Tibial nerve (tissue), 3 donors: ENCODE data around the gene PEX26.

Experiments
- POLR2A ChIP-seq, 2 donors: fragments of 450-650 bp; IDR thresholded peaks; one replicate each; pipeline ENCODE4 v1.6.1; 2017; ENCODE audit warnings: antibody characterized with exemption in 2 of 2, mild to moderate bottlenecking in 2 of 2, moderate library complexity in 2 of 2
- TF ChIP-seq, protein P1 (sequence below), 5 experiments: fragments of 200-600 bp in 3 of 5; fragments of 450-650 bp in 2 of 5; sonication (generic) in 3 of 5; IDR thresholded peaks; one replicate each; pipeline ENCODE4 v1.5.1; 2016 to 2019; ENCODE audit warnings: antibody characterized with exemption in 5 of 5, mild to moderate bottlenecking in 3 of 5, moderate library complexity in 2 of 5

DNA sequence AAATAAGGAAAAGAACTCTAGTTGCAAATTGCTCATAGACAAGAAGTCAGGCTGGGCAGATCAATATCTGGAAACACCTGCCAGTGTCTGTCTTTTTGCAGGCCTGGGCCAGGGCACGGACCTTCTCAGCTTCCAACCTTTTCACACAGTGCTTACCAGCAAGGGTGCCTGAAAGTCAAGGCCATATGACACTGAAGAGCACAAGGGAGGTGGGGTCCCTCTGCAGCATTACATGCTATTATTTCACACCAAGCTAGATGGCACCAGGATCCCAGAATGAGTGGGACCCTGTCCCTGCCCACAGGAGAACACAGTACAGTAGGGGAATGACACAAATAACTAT, 5.9 kb upstream of the PEX26 start:
- TF ChIP-seq, protein P1, sequence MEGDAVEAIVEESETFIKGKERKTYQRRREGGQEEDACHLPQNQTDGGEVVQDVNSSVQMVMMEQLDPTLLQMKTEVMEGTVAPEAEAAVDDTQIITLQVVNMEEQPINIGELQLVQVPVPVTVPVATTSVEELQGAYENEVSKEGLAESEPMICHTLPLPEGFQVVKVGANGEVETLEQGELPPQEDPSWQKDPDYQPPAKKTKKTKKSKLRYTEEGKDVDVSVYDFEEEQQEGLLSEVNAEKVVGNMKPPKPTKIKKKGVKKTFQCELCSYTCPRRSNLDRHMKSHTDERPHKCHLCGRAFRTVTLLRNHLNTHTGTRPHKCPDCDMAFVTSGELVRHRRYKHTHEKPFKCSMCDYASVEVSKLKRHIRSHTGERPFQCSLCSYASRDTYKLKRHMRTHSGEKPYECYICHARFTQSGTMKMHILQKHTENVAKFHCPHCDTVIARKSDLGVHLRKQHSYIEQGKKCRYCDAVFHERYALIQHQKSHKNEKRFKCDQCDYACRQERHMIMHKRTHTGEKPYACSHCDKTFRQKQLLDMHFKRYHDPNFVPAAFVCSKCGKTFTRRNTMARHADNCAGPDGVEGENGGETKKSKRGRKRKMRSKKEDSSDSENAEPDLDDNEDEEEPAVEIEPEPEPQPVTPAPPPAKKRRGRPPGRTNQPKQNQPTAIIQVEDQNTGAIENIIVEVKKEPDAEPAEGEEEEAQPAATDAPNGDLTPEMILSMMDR (IDR thresholded peaks at IDR 0.05): no peak
- TF ChIP-seq POLR2A (IDR thresholded peaks at IDR 0.05): no peak
